HL-60 (cell line): ENCODE measurements around the gene PTPRD.

Experiments
- DNase-seq, 2 experiments: peaks; one replicate each; pipeline ENCODE4 v3.0.0-alpha.2; 2010 to 2020; ENCODE audit warnings: low read depth in 1 of 2, low spot score in 1 of 2
- H3K27ac ChIP-seq: fragments of 250-450 bp; sonication (Bioruptor Pico); replicated peaks from 2 replicates; pipeline ENCODE4 v1.5.1; 2020; ENCODE audit warnings: mild to moderate bottlenecking, moderate library complexity
- H3K27me3 ChIP-seq: fragments of 250-450 bp; sonication (Bioruptor Pico); 2 replicates; pipeline ENCODE4 v1.5.1; 2021; ENCODE audit warnings: mild to moderate bottlenecking, moderate library complexity; ENCODE audit not compliant: insufficient read depth, poor library complexity, severe bottlenecking
- H3K4me3 ChIP-seq: replicated peaks from 2 replicates; pipeline ENCODE4 v1.5.1; 2011; ENCODE audit warnings: mild to moderate bottlenecking, control low read depth, low read length; ENCODE audit not compliant: insufficient read depth
- GABPA ChIP-seq: IDR thresholded peaks from 2 replicates; pipeline ENCODE4 v1.6.1; 2012; ENCODE audit warnings: low read depth
- POLR2AphosphoS5 ChIP-seq: IDR thresholded peaks from 2 replicates; pipeline ENCODE4 v1.6.1; 2012; ENCODE audit warnings: low read depth
- SPI1 ChIP-seq: IDR thresholded peaks from 2 replicates; pipeline ENCODE4 v1.6.1; 2012; ENCODE audit warnings: low read depth, mild to moderate bottlenecking, borderline replicate concordance
- TF ChIP-seq, protein P1 (sequence below): IDR thresholded peaks from 2 replicates; pipeline ENCODE4 v1.6.1; 2012; ENCODE audit warnings: low read depth; ENCODE audit not compliant: insufficient replicate concordance
- TF ChIP-seq, protein P2 (sequence below): IDR thresholded peaks from one replicate; pipeline ENCODE4 v1.5.1; 2011; ENCODE audit warnings: low read length, control low read depth, inconsistent platforms; ENCODE audit not compliant: insufficient read depth

The PTPRD gene

DNA sequence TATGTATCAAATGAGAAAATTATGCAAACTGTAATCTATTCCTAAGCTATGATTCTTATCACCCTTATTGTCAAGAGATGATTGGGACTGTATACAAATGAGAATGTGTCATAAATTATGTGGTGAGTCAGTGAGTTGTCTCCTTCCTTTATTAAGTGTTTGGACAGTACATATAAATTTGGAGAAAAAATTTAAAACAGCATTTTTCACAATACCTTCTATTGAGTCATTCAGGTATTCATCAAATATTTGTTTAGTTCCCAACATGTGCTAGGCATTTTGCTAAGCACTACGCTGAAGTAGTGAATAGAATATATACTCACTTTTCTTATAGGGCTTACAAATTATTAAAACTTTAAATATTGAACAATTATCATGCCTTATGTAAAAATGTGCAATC, 36.3 kb upstream of the PTPRD start:
- Histone ChIP-seq H3K27me3 (no peaks in the 10 kb centered on the region), H3K4me3 (no peak overlapping the region), H3K27ac (no peak overlapping the region)
- no peak for DNase-seq
- TF ChIP-seq, protein P1, sequence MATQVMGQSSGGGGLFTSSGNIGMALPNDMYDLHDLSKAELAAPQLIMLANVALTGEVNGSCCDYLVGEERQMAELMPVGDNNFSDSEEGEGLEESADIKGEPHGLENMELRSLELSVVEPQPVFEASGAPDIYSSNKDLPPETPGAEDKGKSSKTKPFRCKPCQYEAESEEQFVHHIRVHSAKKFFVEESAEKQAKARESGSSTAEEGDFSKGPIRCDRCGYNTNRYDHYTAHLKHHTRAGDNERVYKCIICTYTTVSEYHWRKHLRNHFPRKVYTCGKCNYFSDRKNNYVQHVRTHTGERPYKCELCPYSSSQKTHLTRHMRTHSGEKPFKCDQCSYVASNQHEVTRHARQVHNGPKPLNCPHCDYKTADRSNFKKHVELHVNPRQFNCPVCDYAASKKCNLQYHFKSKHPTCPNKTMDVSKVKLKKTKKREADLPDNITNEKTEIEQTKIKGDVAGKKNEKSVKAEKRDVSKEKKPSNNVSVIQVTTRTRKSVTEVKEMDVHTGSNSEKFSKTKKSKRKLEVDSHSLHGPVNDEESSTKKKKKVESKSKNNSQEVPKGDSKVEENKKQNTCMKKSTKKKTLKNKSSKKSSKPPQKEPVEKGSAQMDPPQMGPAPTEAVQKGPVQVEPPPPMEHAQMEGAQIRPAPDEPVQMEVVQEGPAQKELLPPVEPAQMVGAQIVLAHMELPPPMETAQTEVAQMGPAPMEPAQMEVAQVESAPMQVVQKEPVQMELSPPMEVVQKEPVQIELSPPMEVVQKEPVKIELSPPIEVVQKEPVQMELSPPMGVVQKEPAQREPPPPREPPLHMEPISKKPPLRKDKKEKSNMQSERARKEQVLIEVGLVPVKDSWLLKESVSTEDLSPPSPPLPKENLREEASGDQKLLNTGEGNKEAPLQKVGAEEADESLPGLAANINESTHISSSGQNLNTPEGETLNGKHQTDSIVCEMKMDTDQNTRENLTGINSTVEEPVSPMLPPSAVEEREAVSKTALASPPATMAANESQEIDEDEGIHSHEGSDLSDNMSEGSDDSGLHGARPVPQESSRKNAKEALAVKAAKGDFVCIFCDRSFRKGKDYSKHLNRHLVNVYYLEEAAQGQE = no peak
- TF ChIP-seq, protein P2, sequence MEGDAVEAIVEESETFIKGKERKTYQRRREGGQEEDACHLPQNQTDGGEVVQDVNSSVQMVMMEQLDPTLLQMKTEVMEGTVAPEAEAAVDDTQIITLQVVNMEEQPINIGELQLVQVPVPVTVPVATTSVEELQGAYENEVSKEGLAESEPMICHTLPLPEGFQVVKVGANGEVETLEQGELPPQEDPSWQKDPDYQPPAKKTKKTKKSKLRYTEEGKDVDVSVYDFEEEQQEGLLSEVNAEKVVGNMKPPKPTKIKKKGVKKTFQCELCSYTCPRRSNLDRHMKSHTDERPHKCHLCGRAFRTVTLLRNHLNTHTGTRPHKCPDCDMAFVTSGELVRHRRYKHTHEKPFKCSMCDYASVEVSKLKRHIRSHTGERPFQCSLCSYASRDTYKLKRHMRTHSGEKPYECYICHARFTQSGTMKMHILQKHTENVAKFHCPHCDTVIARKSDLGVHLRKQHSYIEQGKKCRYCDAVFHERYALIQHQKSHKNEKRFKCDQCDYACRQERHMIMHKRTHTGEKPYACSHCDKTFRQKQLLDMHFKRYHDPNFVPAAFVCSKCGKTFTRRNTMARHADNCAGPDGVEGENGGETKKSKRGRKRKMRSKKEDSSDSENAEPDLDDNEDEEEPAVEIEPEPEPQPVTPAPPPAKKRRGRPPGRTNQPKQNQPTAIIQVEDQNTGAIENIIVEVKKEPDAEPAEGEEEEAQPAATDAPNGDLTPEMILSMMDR = no peak
- no peak for TF ChIP-seq POLR2AphosphoS5
- TF ChIP-seq GABPA = no peak
- TF ChIP-seq SPI1 = no peak

DNA sequence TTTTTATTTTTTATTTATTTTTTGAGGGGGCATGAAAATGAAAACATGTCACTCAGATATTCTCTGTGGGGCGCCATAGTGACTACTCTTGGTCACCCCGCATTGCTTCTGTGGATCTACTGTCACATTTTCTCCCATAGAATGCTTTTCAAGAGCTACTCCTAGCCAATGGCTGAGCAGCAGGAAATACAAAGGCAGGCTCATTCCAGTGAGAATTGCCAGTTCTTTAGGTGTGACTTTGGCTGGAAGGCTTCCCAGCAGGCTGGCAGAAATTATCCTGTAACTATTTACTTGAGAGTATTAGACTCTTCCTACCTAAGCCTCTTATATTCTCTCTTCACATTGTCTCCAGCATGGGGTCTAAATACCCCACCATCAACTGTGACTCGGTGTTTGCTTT, 21.0 kb upstream of the PTPRD start:
- no peaks in the 10 kb centered on the region for H3K27me3 ChIP-seq
- DNase-seq = no peak
- no peak overlapping the region for H3K4me3 ChIP-seq
- H3K27ac ChIP-seq = no peak overlapping the region
- no peak for TF ChIP-seq GABPA
- TF ChIP-seq, protein P2 = no peak
- TF ChIP-seq, protein P1 = no peak
- TF ChIP-seq SPI1 = no peak
- TF ChIP-seq POLR2AphosphoS5 = no peak

DNA sequence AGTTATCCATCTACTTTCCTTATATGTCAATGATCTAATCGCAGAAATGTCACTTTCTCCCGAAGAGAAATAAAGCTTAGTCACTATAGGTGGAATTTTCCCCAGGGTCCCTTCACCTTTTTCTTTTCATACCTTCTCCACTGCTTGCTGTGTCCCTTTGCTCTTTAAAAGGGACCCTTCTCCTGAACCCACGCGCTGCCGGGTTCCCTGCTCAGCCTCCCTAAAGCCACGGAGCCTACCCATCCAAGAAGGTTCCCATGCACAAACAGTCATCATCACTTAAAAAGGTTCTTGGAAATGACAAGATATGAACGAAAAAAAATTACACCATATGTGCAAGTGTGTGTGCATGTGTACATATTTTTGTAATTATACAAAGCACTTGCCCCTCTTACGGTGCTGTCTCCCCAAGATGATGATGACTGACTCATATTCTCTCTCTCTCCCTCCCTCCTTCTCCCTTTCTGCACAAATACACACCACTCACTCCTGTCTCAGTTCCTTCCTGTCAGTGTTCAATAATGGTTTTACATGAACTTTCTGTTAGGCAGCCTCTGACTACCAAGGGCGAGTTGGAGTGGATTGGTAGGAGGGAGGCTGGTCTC, 1.5 kb upstream of the PTPRD start:
- no peak overlapping the region for H3K27ac ChIP-seq
- TF ChIP-seq POLR2AphosphoS5 (no peak), SPI1 (no peak), GABPA (no peak)
- TF ChIP-seq, protein P1 = no peak
- TF ChIP-seq, protein P2 = no peak
- H3K4me3 ChIP-seq = no peak overlapping the region
- H3K27me3 ChIP-seq = peaks cover 35% of the 10 kb centered on the region
- DNase-seq = no peak
